Colonic mucosa (tissue), 4 donors: ENCODE data around the gene ARCN1. TPM values are rescaled to one million over a fixed set of nuclear protein-coding genes. Genes with fewer than 3 reads are reported as not detected.
A peak's percentile ranks its signal among the peaks of the same experiment; 100 is the strongest.

Experiments
- DNase-seq: peaks from one replicate; pipeline ENCODE4 v3.0.0-alpha.2; 2020
- H3K27ac ChIP-seq: fragments of 200-600 bp; one replicate; pipeline ENCODE4 v1.8.0; 2021
- H3K27me3 ChIP-seq: fragments of 200-600 bp; one replicate; pipeline ENCODE4 v1.8.0; 2021
- H3K36me3 ChIP-seq: fragments of 200-600 bp; one replicate; pipeline ENCODE4 v1.8.0; 2021
- H3K4me1 ChIP-seq: fragments of 200-600 bp; one replicate; pipeline ENCODE4 v1.8.0; 2021; ENCODE audit warnings: mild to moderate bottlenecking
- H3K4me3 ChIP-seq: fragments of 200-600 bp; one replicate; pipeline ENCODE4 v1.8.0; 2021
- H3K9ac ChIP-seq, 2 donors: one replicate each; pipeline ENCODE4 v1.7.0; 2013; ENCODE audit warnings: control low read depth in 2 of 2, low read depth in 2 of 2, low read length in 2 of 2
- H3K9me3 ChIP-seq: fragments of 200-600 bp; one replicate; pipeline ENCODE4 v1.8.0; 2021
- intact Hi-C: fragments of 100-400 bp; cut with DNase I; formaldehyde crosslinking; loops from one replicate; pipeline ENCODE4 v1.14.1; 2022
- total RNA-seq, 2 donors: library from RNA; stranded (reverse); fragmentation: NEBNext Ultra II Directional in 1 of 2; extraction: Animal tissue kit (Norgen Biotek cat#: 25700) in 1 of 2; gene quantifications; one replicate each; pipeline ENCODE4 v1.2.1, GENCODE V29; 2021
- TF ChIP-seq, protein P1 (sequence below): fragments of 200-600 bp; IDR thresholded peaks from one replicate; pipeline ENCODE4 v1.8.0; 2022; ENCODE audit warnings: antibody characterized with exemption, mild to moderate bottlenecking
- donor health status: healthy.
- donor health status: DM: no; HTN: no; CAD: no.
- donor health status: DM: no; HTN: no; CAD: no.

The ARCN1 gene
- total RNA-seq, 2 donors from 2014 or later = 151 to 171 TPM

DNA sequence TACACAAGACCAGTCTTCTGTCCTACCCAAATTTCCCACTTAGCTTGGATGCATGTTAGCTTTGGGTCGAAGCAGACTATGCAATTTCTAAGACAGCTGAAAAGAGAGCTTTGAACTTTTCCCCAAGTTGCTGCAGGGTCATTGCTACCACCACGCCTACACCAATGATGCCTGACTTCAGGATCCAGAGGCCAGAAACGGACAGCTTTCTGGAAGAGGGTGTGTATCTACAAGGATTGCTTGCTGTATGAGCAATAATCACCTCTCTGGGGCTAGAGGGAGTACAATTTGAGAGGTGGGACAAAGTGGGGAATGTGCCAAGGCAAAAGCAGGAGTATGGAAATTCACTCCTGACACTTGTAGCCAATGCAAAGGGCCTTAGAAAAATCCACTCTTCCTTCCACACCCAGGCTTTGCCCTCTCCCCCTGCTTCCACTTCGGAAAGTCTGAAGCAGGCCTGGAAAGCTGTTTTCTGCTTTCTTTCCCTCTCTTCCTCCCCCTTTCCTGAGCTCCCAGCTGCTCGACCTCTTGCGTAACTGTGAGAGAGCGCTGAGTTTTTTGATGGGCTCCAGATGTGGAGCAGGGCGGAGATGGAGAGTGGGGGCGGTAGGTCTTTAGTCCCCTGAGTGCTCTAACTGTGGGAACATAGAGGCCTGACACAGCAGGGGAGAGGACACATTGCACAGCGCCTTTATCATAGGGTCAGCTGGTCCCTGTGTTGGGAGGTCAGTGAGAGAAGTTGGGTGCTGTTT lies 33.1 kb downstream of the ARCN1 start:
- TF ChIP-seq, protein P1, sequence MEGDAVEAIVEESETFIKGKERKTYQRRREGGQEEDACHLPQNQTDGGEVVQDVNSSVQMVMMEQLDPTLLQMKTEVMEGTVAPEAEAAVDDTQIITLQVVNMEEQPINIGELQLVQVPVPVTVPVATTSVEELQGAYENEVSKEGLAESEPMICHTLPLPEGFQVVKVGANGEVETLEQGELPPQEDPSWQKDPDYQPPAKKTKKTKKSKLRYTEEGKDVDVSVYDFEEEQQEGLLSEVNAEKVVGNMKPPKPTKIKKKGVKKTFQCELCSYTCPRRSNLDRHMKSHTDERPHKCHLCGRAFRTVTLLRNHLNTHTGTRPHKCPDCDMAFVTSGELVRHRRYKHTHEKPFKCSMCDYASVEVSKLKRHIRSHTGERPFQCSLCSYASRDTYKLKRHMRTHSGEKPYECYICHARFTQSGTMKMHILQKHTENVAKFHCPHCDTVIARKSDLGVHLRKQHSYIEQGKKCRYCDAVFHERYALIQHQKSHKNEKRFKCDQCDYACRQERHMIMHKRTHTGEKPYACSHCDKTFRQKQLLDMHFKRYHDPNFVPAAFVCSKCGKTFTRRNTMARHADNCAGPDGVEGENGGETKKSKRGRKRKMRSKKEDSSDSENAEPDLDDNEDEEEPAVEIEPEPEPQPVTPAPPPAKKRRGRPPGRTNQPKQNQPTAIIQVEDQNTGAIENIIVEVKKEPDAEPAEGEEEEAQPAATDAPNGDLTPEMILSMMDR = no peak
- intact Hi-C loops = no loop called here
- peak; percentile 57 for DNase-seq

DNA sequence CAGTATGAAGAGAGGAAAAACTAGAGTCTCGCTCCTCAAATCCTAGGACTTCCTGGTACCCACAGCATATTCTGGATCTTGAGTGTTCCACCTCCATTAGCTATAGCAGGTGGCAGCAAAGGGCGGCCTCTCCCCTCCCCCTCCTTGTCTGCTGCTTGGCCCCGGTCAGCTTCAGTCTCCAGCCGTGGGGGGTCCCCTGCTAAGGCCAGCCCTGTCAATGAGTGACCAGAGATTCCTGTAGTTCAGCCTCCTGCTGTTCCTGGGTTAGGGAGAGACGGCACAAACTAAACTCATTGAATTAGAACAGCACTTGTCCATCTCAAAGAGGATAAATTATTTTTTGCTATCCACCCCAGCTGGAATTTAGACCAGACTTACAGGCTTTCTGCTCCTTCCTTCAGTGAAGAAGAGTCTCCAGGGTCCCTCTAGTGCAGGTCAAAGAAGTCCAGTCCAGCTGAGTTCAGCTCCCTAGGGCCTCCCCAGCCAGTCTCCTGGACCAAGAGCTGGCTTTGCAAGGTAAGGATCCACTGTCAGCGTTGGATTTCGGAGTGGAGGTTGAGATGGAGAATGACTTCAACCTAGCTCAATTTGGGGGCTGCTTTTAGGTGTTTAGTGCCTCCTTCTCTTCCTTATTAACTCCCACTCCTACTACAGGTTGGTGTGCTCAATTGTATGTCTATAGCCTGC lies 34.1 kb downstream of the ARCN1 start:
- peaks cover 21% of the 10 kb centered on the region for H3K27me3 ChIP-seq
- TF ChIP-seq, protein P1 = no peak
- no peak for DNase-seq
- H3K4me1 ChIP-seq = peaks cover 10% of the 10 kb centered on the region
- peak overlapping the region in 1 of 2 donors; percentile 43 for H3K9ac ChIP-seq
- no peaks in the 10 kb centered on the region for H3K9me3 ChIP-seq
- peaks cover 6% of the 10 kb centered on the region for H3K36me3 ChIP-seq
- no peak overlapping the region for H3K4me3 ChIP-seq
- intact Hi-C loops = no loop called here
- peak overlapping the region; percentile 34 for H3K27ac ChIP-seq

More for the DNA sequence above, 33.1 kb downstream of the ARCN1 start:
- H3K4me1 ChIP-seq = peaks cover 5% of the 10 kb centered on the region
- peak overlapping the region; percentile 52 to 60 for H3K9ac ChIP-seq
- H3K4me3 ChIP-seq = no peak overlapping the region
- H3K27me3 ChIP-seq = peaks cover 15% of the 10 kb centered on the region
- H3K27ac ChIP-seq = peak overlapping the region; percentile 34
- H3K36me3 ChIP-seq = peaks cover 13% of the 10 kb centered on the region
- H3K9me3 ChIP-seq = no peaks in the 10 kb centered on the region

DNA sequence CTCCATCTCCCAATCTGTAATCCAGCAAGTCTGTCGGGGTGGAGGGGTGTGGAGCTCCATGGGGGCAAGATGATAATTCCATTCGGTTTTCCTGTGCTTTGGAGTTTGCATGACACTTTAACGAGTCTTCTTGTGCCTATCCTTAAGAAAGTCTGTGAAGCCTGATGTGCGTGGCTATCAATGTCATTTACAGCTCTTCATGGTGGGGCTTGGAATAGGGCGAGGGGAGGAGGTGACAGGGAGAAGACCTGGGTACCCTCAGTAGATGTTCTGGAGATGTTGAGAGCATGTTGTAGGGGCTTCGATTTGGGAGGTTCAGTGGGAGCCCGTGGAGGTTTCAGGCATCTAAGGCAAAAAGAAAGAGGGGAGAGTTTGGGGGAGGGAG lies 34.6 kb downstream of the ARCN1 start:
- Histone ChIP-seq H3K9me3 (no peaks in the 10 kb centered on the region), H3K9ac (no peak overlapping the region), H3K36me3 (peaks cover under 1% of the 10 kb centered on the region), H3K27ac (peak overlapping the region; percentile 34), H3K27me3 (peaks cover 21% of the 10 kb centered on the region), H3K4me1 (peaks cover 10% of the 10 kb centered on the region), H3K4me3 (no peak overlapping the region)
- intact Hi-C loops = no loop called here
- TF ChIP-seq, protein P1 = no peak
- no peak for DNase-seq

DNA sequence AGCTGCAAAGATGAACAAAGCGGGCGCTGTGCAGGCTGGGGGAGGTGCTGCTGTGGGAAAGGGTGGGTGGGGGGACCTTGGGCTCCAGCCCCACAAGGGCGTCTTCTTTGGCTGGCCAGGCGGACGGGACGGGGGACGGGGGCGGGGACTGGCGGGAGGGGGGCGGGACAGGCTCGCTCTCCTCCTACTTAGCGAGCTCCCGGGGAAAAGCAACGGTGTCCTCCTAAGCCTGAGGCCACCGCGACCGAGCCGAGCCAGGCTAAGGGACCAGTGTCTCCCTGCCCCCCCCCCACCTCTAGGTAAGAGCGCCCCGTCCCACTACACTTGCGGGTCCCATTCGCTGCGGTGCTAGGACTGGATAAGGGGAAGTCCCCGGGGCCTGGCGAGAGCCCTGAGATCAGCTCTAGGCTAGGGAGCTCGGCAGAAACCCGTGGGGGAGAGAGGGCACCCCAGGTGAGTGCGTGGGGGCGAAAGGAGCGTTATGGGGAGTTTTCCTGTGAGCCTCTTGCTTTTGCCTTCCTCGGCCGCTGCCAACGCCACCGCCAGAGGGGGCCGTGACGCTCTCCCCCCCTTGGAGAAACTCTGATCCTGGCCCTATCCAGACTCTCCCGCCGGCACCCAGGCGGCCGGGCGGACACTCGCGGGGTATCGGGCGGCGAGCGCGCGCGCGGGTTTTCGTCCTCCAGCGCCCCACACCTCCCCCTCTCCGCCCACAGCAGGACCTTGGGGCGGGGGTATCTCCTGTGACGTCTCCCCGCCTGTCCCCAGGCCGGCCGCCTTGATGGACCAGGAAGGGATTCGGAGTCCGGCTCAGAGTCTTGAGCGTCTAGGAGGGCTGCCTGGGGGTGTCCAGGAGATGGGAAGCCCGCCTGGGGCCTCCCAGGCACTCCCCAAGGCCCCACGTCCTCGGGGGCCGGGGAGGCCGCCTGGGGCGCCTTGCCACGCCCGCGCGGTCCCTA lies 35.5 kb downstream of the ARCN1 start, which contains the start of gene PHLDB1:
Gene PHLDB1, plus strand, starts transcription at position 215 of the 959 bp plus-strand sequence. CDS start 6,222 bp downstream, outside the sequence.
- H3K27me3 ChIP-seq = peaks cover 21% of the 10 kb centered on the region
- H3K9ac ChIP-seq = peak within 1 kb of the TSS; percentile 63 to 79
- peak; percentile 66 for DNase-seq
- H3K4me3 ChIP-seq = peak within 1 kb of the TSS; percentile 67
- H3K4me1 ChIP-seq = peaks cover 10% of the 10 kb centered on the region
- H3K36me3 ChIP-seq = no peaks in the 10 kb centered on the region
- TF ChIP-seq, protein P1 = peak; percentile 21
- no peaks in the 10 kb centered on the region for H3K9me3 ChIP-seq
- H3K27ac ChIP-seq = peak within 1 kb of the TSS; percentile 82
- intact Hi-C loops = no loop called here
